ENCODE measurements around the gene ULK4.

- no peak for TF ChIP-seq CTCF (IDR thresholded peaks at IDR 0.05)
- TF ChIP-seq POLR2A (IDR thresholded peaks at IDR 0.05), result no peak
These were observed 309.0 kb downstream of the ULK4 start for GRCh38 chr3:41652931-41653330.
